Erythroblast (primary cell): Measurements from ENCODE around the gene TTLL4.

ENCODE experiments used
- GATA1 ChIP-seq: IDR thresholded peaks from 2 replicates; pipeline ENCODE4 v1.6.1; 2011; ENCODE audit warnings: low read depth, mild to moderate bottlenecking, control low read depth, low read length, moderate library complexity
- POLR2A ChIP-seq: IDR thresholded peaks from 2 replicates; pipeline ENCODE4 v1.6.1; 2011; ENCODE audit warnings: mild to moderate bottlenecking, low read length

- TF ChIP-seq POLR2A (no peak), GATA1 (no peak)
These were observed 46.2 kb downstream of the TTLL4 start for GRCh38 chr2:218756599-218757377.
